ENCODE measurements around the gene FGD5.

Gene FGD5

DNA sequence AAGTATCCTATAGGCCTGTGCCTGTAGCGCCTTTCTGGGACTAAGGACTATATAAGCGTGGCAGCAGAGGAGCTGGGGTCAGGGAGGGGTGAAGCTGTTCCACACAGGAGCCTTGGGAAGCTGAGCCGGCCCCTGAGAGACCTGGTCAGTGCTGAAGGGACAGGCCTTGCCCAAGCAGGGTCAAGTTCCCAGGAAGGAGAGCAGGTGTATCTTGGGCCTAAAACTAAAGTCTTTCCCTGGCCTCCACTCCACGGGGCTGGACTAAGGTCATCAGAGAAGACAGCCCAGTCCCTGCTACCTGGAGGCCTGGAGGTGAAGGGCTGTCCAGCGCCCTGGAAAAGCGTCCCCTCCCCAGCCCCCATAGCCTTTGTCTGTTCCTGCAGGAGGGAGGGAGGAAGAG lies 104.7 kb downstream of the FGD5 start:
- Histone ChIP-seq H3K9me2 (ENCODE audit: low read depth, low read length) (no peaks in the 10 kb centered on the region), H3K36me3 (ENCODE audit: insufficient read depth, low read length) (no peaks in the 10 kb centered on the region), H4K20me1 (ENCODE audit: insufficient read depth, low read length) (no peaks in the 10 kb centered on the region), H3K9me3 (ENCODE audit: low read length) (no peaks in the 10 kb centered on the region), H3K4me1 (ENCODE audit: insufficient read depth, low read length, severe bottlenecking) (no peaks in the 10 kb centered on the region), H2AFZ (ENCODE audit: low read length) (no peak overlapping the region), H3K27me3 (ENCODE audit: insufficient read depth, low read length) (no peaks in the 10 kb centered on the region), H3K9ac (ENCODE audit: low read length) (no peak overlapping the region), H3K79me2 (ENCODE audit: insufficient read depth, low read length) (no peaks in the 10 kb centered on the region), H3K27ac (ENCODE audit: low read depth, low read length, poor library complexity, severe bottlenecking) (no peak overlapping the region), H3F3A (ENCODE audit: insufficient read depth, low read length) (no peaks in the 10 kb centered on the region), H3K4me3 (ENCODE audit: low read depth, low read length, poor library complexity, severe bottlenecking) (no peak overlapping the region), H3K4me2 (ENCODE audit: low read length) (no peak overlapping the region)
- TF ChIP-seq, protein P1, sequence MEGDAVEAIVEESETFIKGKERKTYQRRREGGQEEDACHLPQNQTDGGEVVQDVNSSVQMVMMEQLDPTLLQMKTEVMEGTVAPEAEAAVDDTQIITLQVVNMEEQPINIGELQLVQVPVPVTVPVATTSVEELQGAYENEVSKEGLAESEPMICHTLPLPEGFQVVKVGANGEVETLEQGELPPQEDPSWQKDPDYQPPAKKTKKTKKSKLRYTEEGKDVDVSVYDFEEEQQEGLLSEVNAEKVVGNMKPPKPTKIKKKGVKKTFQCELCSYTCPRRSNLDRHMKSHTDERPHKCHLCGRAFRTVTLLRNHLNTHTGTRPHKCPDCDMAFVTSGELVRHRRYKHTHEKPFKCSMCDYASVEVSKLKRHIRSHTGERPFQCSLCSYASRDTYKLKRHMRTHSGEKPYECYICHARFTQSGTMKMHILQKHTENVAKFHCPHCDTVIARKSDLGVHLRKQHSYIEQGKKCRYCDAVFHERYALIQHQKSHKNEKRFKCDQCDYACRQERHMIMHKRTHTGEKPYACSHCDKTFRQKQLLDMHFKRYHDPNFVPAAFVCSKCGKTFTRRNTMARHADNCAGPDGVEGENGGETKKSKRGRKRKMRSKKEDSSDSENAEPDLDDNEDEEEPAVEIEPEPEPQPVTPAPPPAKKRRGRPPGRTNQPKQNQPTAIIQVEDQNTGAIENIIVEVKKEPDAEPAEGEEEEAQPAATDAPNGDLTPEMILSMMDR (IDR thresholded peaks at IDR 0.05; ENCODE audit: low read length) = no peak
- TF ChIP-seq EZH2 (IDR thresholded peaks at IDR 0.05; ENCODE audit: borderline replicate concordance, low read length) = no peak

DNA sequence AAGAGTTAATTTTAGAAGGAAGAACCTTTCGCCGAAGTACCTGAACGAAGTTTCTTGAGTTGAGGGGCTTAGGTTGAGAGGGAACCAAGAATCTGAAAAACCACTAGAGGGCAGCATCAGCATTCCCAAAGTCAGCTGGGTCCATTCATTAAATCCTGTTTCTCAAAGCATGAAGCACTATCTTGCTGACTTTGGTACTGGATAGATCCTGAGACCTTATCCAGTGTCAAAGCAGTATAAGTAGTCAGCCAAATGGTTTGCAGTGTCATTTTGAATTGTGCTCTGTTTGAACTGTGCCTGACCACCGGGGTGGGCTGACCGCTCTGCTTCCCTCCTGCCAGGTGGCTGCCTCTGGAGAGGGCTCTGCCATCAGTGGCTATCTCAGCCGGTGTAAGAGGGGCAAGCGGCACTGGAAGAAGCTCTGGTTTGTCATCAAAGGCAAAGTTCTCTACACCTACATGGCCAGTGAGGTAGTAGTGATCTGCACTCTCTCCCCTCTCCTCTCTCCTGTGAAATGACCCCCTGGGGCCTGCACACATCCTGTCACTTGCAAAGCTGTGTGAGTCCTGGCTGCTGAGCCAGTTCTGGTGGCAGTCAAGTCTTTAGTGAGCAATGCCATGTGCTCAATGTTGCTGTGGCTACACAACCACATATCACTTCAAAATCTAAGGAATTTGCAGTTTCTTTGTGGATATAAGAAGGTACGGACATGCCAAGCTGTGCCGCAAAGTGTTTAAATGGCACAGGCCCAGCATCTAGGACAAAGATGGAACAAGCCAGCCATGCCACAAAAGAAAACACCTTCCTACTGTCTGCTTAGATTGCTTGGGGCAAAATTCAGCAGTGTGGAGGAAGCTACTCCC lies 107.2 kb downstream of the FGD5 start:
- no peak overlapping the region for H3K27ac ChIP-seq (ENCODE audit: low read depth, low read length, poor library complexity, severe bottlenecking)
- no peaks in the 10 kb centered on the region for H4K20me1 ChIP-seq (ENCODE audit: insufficient read depth, low read length)
- H2AFZ ChIP-seq (ENCODE audit: low read length) = no peak overlapping the region
- no peaks in the 10 kb centered on the region for H3K4me1 ChIP-seq (ENCODE audit: insufficient read depth, low read length, severe bottlenecking)
- no peak overlapping the region for H3K4me3 ChIP-seq (ENCODE audit: low read depth, low read length, poor library complexity, severe bottlenecking)
- no peaks in the 10 kb centered on the region for H3K9me2 ChIP-seq (ENCODE audit: low read depth, low read length)
- H3K27me3 ChIP-seq (ENCODE audit: insufficient read depth, low read length) = no peaks in the 10 kb centered on the region
- H3K4me2 ChIP-seq (ENCODE audit: low read length) = no peak overlapping the region
- no peaks in the 10 kb centered on the region for H3K36me3 ChIP-seq (ENCODE audit: insufficient read depth, low read length)
- TF ChIP-seq, protein P1 (IDR thresholded peaks at IDR 0.05; ENCODE audit: low read length) = peak; percentile 88
- TF ChIP-seq EZH2 (IDR thresholded peaks at IDR 0.05; ENCODE audit: borderline replicate concordance, low read length) = no peak
- H3K79me2 ChIP-seq (ENCODE audit: insufficient read depth, low read length) = no peaks in the 10 kb centered on the region
- no peak overlapping the region for H3K9ac ChIP-seq (ENCODE audit: low read length)
- H3K9me3 ChIP-seq (ENCODE audit: low read length) = no peaks in the 10 kb centered on the region
- no peaks in the 10 kb centered on the region for H3F3A ChIP-seq (ENCODE audit: insufficient read depth, low read length)

DNA sequence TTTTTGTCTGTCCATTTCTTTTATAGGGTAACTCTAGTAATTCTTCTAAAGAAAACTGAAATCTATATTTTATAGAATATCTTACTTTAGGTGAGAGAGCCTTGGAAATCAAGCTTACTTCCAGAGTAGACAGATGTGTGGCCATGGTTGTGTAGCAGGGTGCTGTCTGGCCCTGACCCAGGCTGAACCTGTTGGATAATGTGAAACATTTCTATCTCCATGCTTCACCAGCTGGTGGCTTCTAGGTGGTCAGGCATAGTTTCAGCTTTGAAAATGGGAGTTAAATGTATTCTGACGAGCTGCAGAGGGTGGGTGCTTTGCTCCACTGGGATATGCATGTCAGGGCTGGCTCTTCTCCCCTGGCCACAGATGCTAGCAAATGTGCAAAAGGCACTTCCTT lies 107.8 kb downstream of the FGD5 start:
- H3K36me3 ChIP-seq (ENCODE audit: insufficient read depth, low read length) = no peaks in the 10 kb centered on the region
- H3K27me3 ChIP-seq (ENCODE audit: insufficient read depth, low read length) = no peaks in the 10 kb centered on the region
- H3K4me2 ChIP-seq (ENCODE audit: low read length) = no peak overlapping the region
- H3F3A ChIP-seq (ENCODE audit: insufficient read depth, low read length) = no peaks in the 10 kb centered on the region
- no peak overlapping the region for H3K4me3 ChIP-seq (ENCODE audit: low read depth, low read length, poor library complexity, severe bottlenecking)
- H2AFZ ChIP-seq (ENCODE audit: low read length) = no peak overlapping the region
- TF ChIP-seq EZH2 (IDR thresholded peaks at IDR 0.05; ENCODE audit: borderline replicate concordance, low read length) = no peak
- TF ChIP-seq, protein P1 (IDR thresholded peaks at IDR 0.05; ENCODE audit: low read length) = no peak
- no peaks in the 10 kb centered on the region for H3K4me1 ChIP-seq (ENCODE audit: insufficient read depth, low read length, severe bottlenecking)
- no peaks in the 10 kb centered on the region for H4K20me1 ChIP-seq (ENCODE audit: insufficient read depth, low read length)
- no peaks in the 10 kb centered on the region for H3K79me2 ChIP-seq (ENCODE audit: insufficient read depth, low read length)
- H3K9me2 ChIP-seq (ENCODE audit: low read depth, low read length) = no peaks in the 10 kb centered on the region
- H3K27ac ChIP-seq (ENCODE audit: low read depth, low read length, poor library complexity, severe bottlenecking) = no peak overlapping the region
- no peak overlapping the region for H3K9ac ChIP-seq (ENCODE audit: low read length)
- no peaks in the 10 kb centered on the region for H3K9me3 ChIP-seq (ENCODE audit: low read length)
